GM12891 (cell line): ENCODE measurements around the gene SEC24D.

ENCODE experiments used
- POLR2A ChIP-seq: IDR thresholded peaks from 2 replicates; pipeline ENCODE4 v1.6.1; 2011; ENCODE audit warnings: low read depth, low read length, control low read depth
- POLR2AphosphoS5 ChIP-seq: IDR thresholded peaks from 2 replicates; pipeline ENCODE4 v1.6.1; 2011; ENCODE audit warnings: low read depth, low read length, control low read depth
- POU2F2 ChIP-seq: IDR thresholded peaks from 2 replicates; pipeline ENCODE4 v1.6.1; 2011; ENCODE audit warnings: low read depth, mild to moderate bottlenecking, control low read depth, low read length, moderate library complexity
- SPI1 ChIP-seq: IDR thresholded peaks from 2 replicates; pipeline ENCODE4 v1.6.1; 2011; ENCODE audit warnings: low read depth, low read length, control low read depth

DNA sequence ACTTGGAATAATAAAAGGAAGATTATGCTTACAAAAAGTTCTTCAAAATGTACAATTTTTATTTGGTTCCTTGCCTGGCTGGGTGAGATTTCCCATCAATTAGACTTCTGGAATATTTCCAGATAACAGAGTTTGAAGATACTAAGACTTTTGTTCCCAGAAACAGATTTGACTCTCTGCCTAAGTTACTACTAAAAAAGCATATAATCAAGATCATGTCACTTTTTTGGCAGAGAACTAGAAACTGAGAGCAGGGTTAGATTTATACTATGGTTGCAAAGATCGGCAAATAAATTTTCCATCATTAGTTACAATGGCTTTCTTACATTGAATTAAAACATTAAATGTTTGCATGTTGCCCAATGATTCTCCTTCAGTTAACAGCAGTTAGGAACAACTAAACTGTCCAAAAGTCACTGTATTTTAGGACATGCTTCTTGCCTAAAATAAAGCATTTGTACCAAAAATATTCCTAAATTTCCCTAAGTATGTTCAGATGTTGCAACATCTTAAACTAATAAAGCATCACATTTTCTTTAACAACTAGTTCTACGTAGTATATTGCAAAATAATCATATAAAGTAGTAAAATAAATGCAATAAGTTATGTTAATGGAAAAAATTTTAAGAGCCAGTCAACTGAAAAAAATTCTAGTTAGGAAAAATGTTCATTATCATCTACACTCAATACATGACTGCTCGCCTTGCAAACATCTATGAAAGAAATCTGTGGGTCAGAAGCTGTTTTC, 73.0 kb downstream of the SEC24D start:
- TF ChIP-seq POU2F2, result no peak
- TF ChIP-seq SPI1, result no peak
- no peak for TF ChIP-seq POLR2A
- TF ChIP-seq POLR2AphosphoS5, result no peak
